Rectal smooth muscle tissue (tissue), 1 donor: ENCODE data around the gene MDP1.

Experiments
- H3K27ac ChIP-seq: one replicate; pipeline ENCODE4 v1.7.0; 2013; ENCODE audit warnings: low read depth, low read length, inconsistent platforms
- H3K27me3 ChIP-seq: one replicate; pipeline ENCODE4 v1.7.0; 2013; ENCODE audit warnings: low read length; ENCODE audit not compliant: control insufficient read depth, insufficient read depth
- H3K36me3 ChIP-seq: one replicate; pipeline ENCODE4 v1.7.0; 2013; ENCODE audit warnings: low read length; ENCODE audit not compliant: control insufficient read depth, insufficient read depth
- H3K4me1 ChIP-seq: one replicate; pipeline ENCODE4 v1.7.0; 2013; ENCODE audit warnings: low read length; ENCODE audit not compliant: control insufficient read depth, insufficient read depth
- H3K4me3 ChIP-seq: one replicate; pipeline ENCODE4 v1.7.0; 2013; ENCODE audit warnings: low read length
- H3K9ac ChIP-seq: one replicate; pipeline ENCODE4 v1.7.0; 2013; ENCODE audit warnings: low read length

Gene MDP1

GRCh38 chr14:24177891-24178290 is 38.0 kb downstream of the MDP1 start:
- no peaks in the 10 kb centered on the region for H3K27me3 ChIP-seq
- peaks cover 21% of the 10 kb centered on the region for H3K36me3 ChIP-seq
- H3K4me3 ChIP-seq: no peak overlapping the region
- no peak overlapping the region for H3K9ac ChIP-seq
- H3K27ac ChIP-seq: no peak overlapping the region
- peaks cover 16% of the 10 kb centered on the region for H3K4me1 ChIP-seq

GRCh38 chr14:24177041-24177825 is 38.6 kb downstream of the MDP1 start:
- no peak overlapping the region for H3K27ac ChIP-seq
- no peaks in the 10 kb centered on the region for H3K27me3 ChIP-seq
- H3K36me3 ChIP-seq: peaks cover 21% of the 10 kb centered on the region
- peaks cover 17% of the 10 kb centered on the region for H3K4me1 ChIP-seq
- H3K4me3 ChIP-seq: no peak overlapping the region
- H3K9ac ChIP-seq: no peak overlapping the region

DNA sequence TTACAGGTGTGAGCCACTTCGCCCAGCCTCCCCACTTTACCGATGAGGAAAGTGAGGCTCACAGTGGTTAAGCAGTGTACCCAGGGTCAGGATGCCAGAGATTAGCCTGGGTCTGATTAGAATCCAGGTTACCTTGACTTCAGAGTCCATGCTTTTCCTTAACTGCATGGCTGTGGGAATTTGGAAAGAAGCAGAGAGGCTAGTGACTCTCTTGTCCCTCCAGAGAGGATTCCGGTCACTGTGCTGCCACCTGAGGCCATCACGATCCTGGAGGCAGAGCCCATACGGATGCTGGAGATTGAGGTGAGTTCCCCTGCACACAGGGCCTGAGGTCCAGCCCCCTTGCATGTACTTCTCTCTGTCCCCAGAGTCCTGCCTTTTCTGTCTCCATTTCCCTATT is 39.3 kb downstream of the MDP1 start:
- H3K4me1 ChIP-seq: peaks cover 19% of the 10 kb centered on the region

DNA sequence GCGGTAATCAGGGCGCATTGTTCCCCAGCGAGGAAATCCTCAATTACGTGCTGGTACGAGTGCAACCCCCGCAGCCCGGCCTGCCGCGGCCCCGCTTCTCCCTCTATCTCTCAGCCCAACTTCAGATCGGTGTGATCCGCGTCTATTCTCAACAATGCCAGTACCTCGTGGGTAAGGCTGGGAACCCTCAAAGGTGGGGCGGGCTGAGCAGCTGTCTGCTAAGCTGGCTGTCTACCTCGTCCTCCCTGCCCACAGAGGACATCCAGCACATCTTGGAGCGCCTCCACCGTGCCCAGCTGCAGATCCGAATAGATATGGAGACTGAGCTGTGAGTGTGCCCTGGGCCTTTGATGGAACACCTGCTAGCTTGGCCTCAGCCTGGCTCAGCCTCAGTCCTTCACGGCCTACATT is 43.0 kb downstream of the MDP1 start:
- H3K4me1 ChIP-seq: peaks cover 5% of the 10 kb centered on the region
- peaks cover 12% of the 10 kb centered on the region for H3K36me3 ChIP-seq
- H3K9ac ChIP-seq: no peak overlapping the region
- no peak overlapping the region for H3K4me3 ChIP-seq
- H3K27me3 ChIP-seq: no peaks in the 10 kb centered on the region
- H3K27ac ChIP-seq: no peak overlapping the region

More for the DNA sequence above, 39.3 kb downstream of the MDP1 start:
- Histone ChIP-seq H3K27me3 (no peaks in the 10 kb centered on the region), H3K27ac (no peak overlapping the region), H3K4me3 (no peak overlapping the region), H3K9ac (no peak overlapping the region), H3K36me3 (peaks cover 19% of the 10 kb centered on the region)

- Histone ChIP-seq H3K4me1 (peaks cover 5% of the 10 kb centered on the region), H3K4me3 (peak overlapping the region; percentile 31), H3K27ac (peak overlapping the region; percentile 0)
Observed at GRCh38 chr14:24172261-24172860, 43.5 kb downstream of the MDP1 start.

GRCh38 chr14:24171422-24172260 is 44.2 kb downstream of the MDP1 start, which contains the start of gene REC8:
Gene REC8 (plus strand): TSS chr14:24172080. CDS start chr14:24172553, 473 bp downstream.
- Histone ChIP-seq H3K27ac (peak within 1 kb of the TSS; percentile 32), H3K36me3 (peaks cover 11% of the 10 kb centered on the region), H3K4me3 (peak within 1 kb of the TSS; percentile 31), H3K4me1 (peaks cover 5% of the 10 kb centered on the region), H3K9ac (no peak within 1 kb of the TSS), H3K27me3 (no peaks in the 10 kb centered on the region)

More at GRCh38 chr14:24172261-24172860, 43.5 kb downstream of the MDP1 start:
- peaks cover 12% of the 10 kb centered on the region for H3K36me3 ChIP-seq
- H3K9ac ChIP-seq: no peak overlapping the region
- no peaks in the 10 kb centered on the region for H3K27me3 ChIP-seq

GRCh38 chr14:24167469-24168114 is 48.3 kb downstream of the MDP1 start:
- peaks cover 8% of the 10 kb centered on the region for H3K4me1 ChIP-seq
- peaks cover 39% of the 10 kb centered on the region for H3K36me3 ChIP-seq
- H3K4me3 ChIP-seq: no peak overlapping the region
- H3K9ac ChIP-seq: no peak overlapping the region
- no peaks in the 10 kb centered on the region for H3K27me3 ChIP-seq
- no peak overlapping the region for H3K27ac ChIP-seq

- Histone ChIP-seq H3K36me3 (peaks cover 39% of the 10 kb centered on the region), H3K27me3 (no peaks in the 10 kb centered on the region)
Observed at GRCh38 chr14:24165785-24166184, 50.1 kb downstream of the MDP1 start.

GRCh38 chr14:24164518-24164991 is 51.3 kb downstream of the MDP1 start:
- peaks cover 15% of the 10 kb centered on the region for H3K4me1 ChIP-seq
- H3K36me3 ChIP-seq: peaks cover 39% of the 10 kb centered on the region
- H3K27me3 ChIP-seq: no peaks in the 10 kb centered on the region
- no peak overlapping the region for H3K9ac ChIP-seq
- H3K4me3 ChIP-seq: no peak overlapping the region
- no peak overlapping the region for H3K27ac ChIP-seq

More at GRCh38 chr14:24165785-24166184, 50.1 kb downstream of the MDP1 start:
- Histone ChIP-seq H3K4me1 (peaks cover 12% of the 10 kb centered on the region), H3K27ac (no peak overlapping the region), H3K4me3 (no peak overlapping the region), H3K9ac (no peak overlapping the region)
